ENCODE measurements around the gene ASIC4. TPM values are rescaled to one million over a fixed set of nuclear protein-coding genes. Genes with fewer than 3 reads are reported as not detected.
A peak's percentile ranks its signal among the peaks of the same experiment; 100 is the strongest.

The ASIC4 gene
- total and polyA plus RNA-seq, 2 of the 8 experiments (the other 6 are each of a cell fraction or from before 2014, with no cell fraction given): 0.12 to 0.22 TPM

- Histone ChIP-seq H3K27me3 (replicated peaks in 1 of 4; ENCODE audit: control insufficient read depth in 3 of 4, extremely low read depth in 1 of 4, insufficient read depth in 3 of 4, low read length in 3 of 4) (peaks cover 0 to 2% (median 0%) of the 10 kb centered on the region in 4 experiments; a peak in 1 of 7 replicates), H3K23me2 (ENCODE audit: low read depth, low read length) (peaks cover 8% of the 10 kb centered on the region; the same call in 1 of the 2 replicates), H3K4me3 (ENCODE audit: extremely low read depth in 1 of 4, insufficient read depth in 2 of 4, low read depth in 3 of 4, low read length in 4 of 4) (peak overlapping the region; percentile 45 to 74 (median 58)), H4K5ac (ENCODE audit: insufficient read length, low read depth, low read length) (no peak overlapping the region), H2BK12ac (ENCODE audit: low read depth, low read length) (0 out of 2 replicates have a peak overlapping the region, but pooled peaks have one; percentile 68), H3K9me3 (ENCODE audit: insufficient read depth in 2 of 2, low read depth in 1 of 2, low read length in 1 of 2) (peaks cover 0 to 8% of the 10 kb centered on the region in 2 experiments; a peak in 1 of 4 replicates), H3K4me1 (replicated peaks in 1 of 4; ENCODE audit: control insufficient read depth in 3 of 4, insufficient read depth in 4 of 4, low read length in 3 of 4) (peaks cover 0 to 39% (median 31%) of the 10 kb centered on the region in 4 experiments; a peak in 6 of 7 replicates), H4K8ac (ENCODE audit: extremely low read depth, insufficient read depth, low read length) (peak overlapping the region; percentile 82; the same call in 1 of the 2 replicates), H2AK5ac (ENCODE audit: low read depth, low read length) (peak overlapping the region; percentile 57; the same call in 1 of the 2 replicates), H2AFZ (ENCODE audit: low read length) (no peak overlapping the region), H3K9ac (replicated peaks in 1 of 4; ENCODE audit: extremely low read depth in 1 of 4, low read depth in 3 of 4, low read length in 3 of 4) (peak overlapping the region; percentile 12 to 86 (median 64); a peak in 5 of 7 replicates), H4K91ac (replicated peaks; ENCODE audit: insufficient read length, low read length) (peak overlapping the region; percentile 76), H3K56ac (replicated peaks; ENCODE audit: insufficient read length, low read depth, low read length) (peak overlapping the region; percentile 93), H3K4me2 (ENCODE audit: insufficient read depth in 1 of 2, low read depth in 2 of 2, low read length in 2 of 2) (peak overlapping the region; percentile 67 to 79), H2BK20ac (ENCODE audit: low read length) (no peak overlapping the region), H3K27ac (ENCODE audit: low read depth, low read length) (peak overlapping the region; percentile 42; the same call in 1 of the 2 replicates), H3K79me1 (ENCODE audit: low read depth, low read length) (no peaks in the 10 kb centered on the region), H3K36me3 (ENCODE audit: control insufficient read depth in 2 of 4, insufficient read depth in 4 of 4, low read length in 3 of 4) (peaks cover 0 to 29% (median 7%) of the 10 kb centered on the region in 4 experiments; a peak in 4 of 8 replicates), H2BK120ac (replicated peaks; ENCODE audit: low read depth, low read length) (no peak overlapping the region), H2BK15ac (ENCODE audit: low read length) (no peak overlapping the region), H3K79me2 (ENCODE audit: control insufficient read depth in 1 of 2, insufficient read depth in 2 of 2, low read length in 2 of 2) (peaks cover 0 to 7% of the 10 kb centered on the region in 2 experiments; a peak in 2 of 4 replicates), H3K18ac (ENCODE audit: extremely low read depth, low read length) (peak overlapping the region; percentile 48), H3K14ac (ENCODE audit: insufficient read length) (no peak overlapping the region), H4K20me1 (replicated peaks in 1 of 2; ENCODE audit: control insufficient read depth in 1 of 2, insufficient read depth in 2 of 2, low read length in 2 of 2) (no peaks in the 10 kb centered on the region), H3K23ac (ENCODE audit: insufficient read length) (no peak overlapping the region), H3K4ac (replicated peaks; ENCODE audit: insufficient read length, low read depth, low read length) (peak overlapping the region; percentile 87), H2BK5ac (ENCODE audit: low read depth, low read length) (no peak overlapping the region)
- no peak for DNase-seq (ENCODE audit: low read depth in 1 of 2, low spot score in 2 of 2)
- ChIA-PET CTCF (ENCODE audit: partially characterized antibody) (interaction anchor here (0.8 to 2.9 kb wide), 12 partner anchors 10 to 96 kb away, joined by 3 to 34 read pairs (median 4); partner anchors contain the start of genes SLC4A3 and STK11IP), POLR2A (ENCODE audit: partially characterized antibody) (interaction anchor here (0.6 to 18.6 kb wide), 11 partner anchors 8 to 58 kb away, joined by 3 to 293 read pairs (median 6); partner anchors contain the start of genes CHPF, STK11IP and TMEM198)
- WGBS, 2 experiments (ENCODE audit: extremely low coverage in 1 of 2, insufficient coverage in 1 of 2, insufficient read length in 1 of 2, insufficient replicate concordance in 2 of 2, low coverage in 1 of 2, low lambda C conversion rate in 2 of 2, missing lambda C conversion rate in 1 of 2): 16% methylated on average over 46 of the region's 95 CpGs; no CpG with 5 or more reads in 1 of the 2 experiments
- FAIRE-seq: no peak
- TF ChIP-seq SP4 (IDR thresholded peaks at IDR 0.05; ENCODE audit: low read length): no peak
- TF ChIP-seq NRF1 (IDR thresholded peaks at IDR 0.05; ENCODE audit: low read depth, low read length): no peak
- TF ChIP-seq FOSL1 (IDR thresholded peaks at IDR 0.05; ENCODE audit: insufficient read depth, low read depth, low read length): no peak
- no peak for TF ChIP-seq CREB1 (IDR thresholded peaks at IDR 0.05)
- no peak for TF ChIP-seq RXRA (IDR thresholded peaks at IDR 0.05; ENCODE audit: insufficient read depth, low read depth, low read length)
- TF ChIP-seq PHF8 (conservative IDR thresholded peaks at IDR 0.05; ENCODE audit: low read depth, low read length): 0 out of 2 replicates have a peak, but pooled peaks have one; percentile 23
- no peak for TF ChIP-seq SIN3A (conservative IDR thresholded peaks at IDR 0.05 in 1 of 2, IDR thresholded peaks at IDR 0.05 in 1 of 2; ENCODE audit: low read depth in 1 of 2, low read length in 2 of 2)
- TF ChIP-seq CEBPB (IDR thresholded peaks at IDR 0.05; ENCODE audit: low read depth, low read length): no peak
- TF ChIP-seq, protein P1, sequence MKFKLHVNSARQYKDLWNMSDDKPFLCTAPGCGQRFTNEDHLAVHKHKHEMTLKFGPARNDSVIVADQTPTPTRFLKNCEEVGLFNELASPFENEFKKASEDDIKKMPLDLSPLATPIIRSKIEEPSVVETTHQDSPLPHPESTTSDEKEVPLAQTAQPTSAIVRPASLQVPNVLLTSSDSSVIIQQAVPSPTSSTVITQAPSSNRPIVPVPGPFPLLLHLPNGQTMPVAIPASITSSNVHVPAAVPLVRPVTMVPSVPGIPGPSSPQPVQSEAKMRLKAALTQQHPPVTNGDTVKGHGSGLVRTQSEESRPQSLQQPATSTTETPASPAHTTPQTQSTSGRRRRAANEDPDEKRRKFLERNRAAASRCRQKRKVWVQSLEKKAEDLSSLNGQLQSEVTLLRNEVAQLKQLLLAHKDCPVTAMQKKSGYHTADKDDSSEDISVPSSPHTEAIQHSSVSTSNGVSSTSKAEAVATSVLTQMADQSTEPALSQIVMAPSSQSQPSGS (IDR thresholded peaks at IDR 0.05; ENCODE audit: low read length): no peak
Observed at GRCh38 chr2:219570194-219570923, 56.1 kb downstream of the ASIC4 start.
